Peyer's patch (tissue), 4 donors: ENCODE results near the gene MBTPS1. TPM values are rescaled to one million over a fixed set of nuclear protein-coding genes. Genes with fewer than 3 reads are reported as not detected.

Experiments used
- DNase-seq, 3 donors: peaks; one replicate each; pipeline ENCODE4 v3.0.0-alpha.2; 2017 to 2019
- H3K27ac ChIP-seq, 4 donors: fragments of 200-600 bp; sonication (generic); one replicate each; pipeline ENCODE4 v1.5.1; 2016 to 2019
- H3K27me3 ChIP-seq, 2 donors: fragments of 200-600 bp; sonication (generic); one replicate each; pipeline ENCODE4 v1.5.1; 2019
- H3K36me3 ChIP-seq, 3 donors: fragments of 200-600 bp; sonication (generic); one replicate each; pipeline ENCODE4 v1.5.1; 2016 to 2019
- H3K4me1 ChIP-seq, 4 donors: fragments of 200-600 bp; sonication (generic); one replicate each; pipeline ENCODE4 v1.5.1; 2016 to 2019
- H3K4me3 ChIP-seq, 4 donors: fragments of 200-600 bp; sonication (generic); 1 replicate in 3 of 4; 2 replicates in 1 of 4; pipeline ENCODE4 v1.5.1; 2016 to 2019; ENCODE audit warnings: mild to moderate bottlenecking in 1 of 4
- H3K9me3 ChIP-seq, 4 donors: fragments of 200-600 bp; sonication (generic); one replicate each; pipeline ENCODE4 v1.5.1; 2016 to 2019; ENCODE audit warnings: mild to moderate bottlenecking in 1 of 4
- POLR2A ChIP-seq, 2 donors: fragments of 450-650 bp; IDR thresholded peaks; one replicate each; pipeline ENCODE4 v1.5.1; 2017; ENCODE audit warnings: antibody characterized with exemption in 2 of 2, mild to moderate bottlenecking in 2 of 2, moderate library complexity in 2 of 2
- total RNA-seq, 4 donors: library from RNA; depleted of rRNA; stranded (reverse); fragments of >200 nt; gene quantifications; one replicate each; pipeline ENCODE4 v1.1.0, GENCODE V29; 2016
- TF ChIP-seq, protein P1 (sequence below), 6 experiments: fragments of 450-650 bp in 4 of 6; fragments of 200-600 bp in 2 of 6; sonication (generic) in 1 of 6; IDR thresholded peaks; one replicate each; pipeline ENCODE4 v1.5.1; 2017 to 2019; ENCODE audit warnings: antibody characterized with exemption in 6 of 6, mild to moderate bottlenecking in 3 of 6, moderate library complexity in 1 of 6

The MBTPS1 gene
- total RNA-seq, 4 donors from 2014 or later, result 79.0 to 104 (median 91.7) TPM

DNA sequence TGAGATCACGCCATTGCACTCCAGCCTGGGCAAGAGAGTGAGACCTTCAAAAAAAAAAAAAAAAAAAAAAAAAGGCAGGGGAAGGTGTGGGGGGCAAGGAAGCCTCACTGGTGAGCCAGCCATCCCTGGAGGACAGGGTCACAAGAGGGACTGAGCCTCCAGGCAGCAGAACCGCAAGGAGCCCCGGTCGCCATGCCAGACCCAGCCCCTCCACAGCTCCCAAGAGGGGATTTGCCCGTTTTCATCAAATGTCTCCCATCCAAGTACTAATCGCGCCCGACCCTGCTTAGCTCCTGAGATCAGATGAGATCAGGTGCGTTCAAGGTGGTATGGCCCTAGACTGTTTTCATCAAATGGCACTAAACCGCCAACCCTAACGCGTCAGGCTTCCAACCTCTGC, 77.0 kb downstream of the MBTPS1 start:
- H3K27ac ChIP-seq, result no peak overlapping the region
- H3K36me3 ChIP-seq, result no peaks in the 10 kb centered on the region
- DNase-seq, result no peak
- TF ChIP-seq, protein P1, sequence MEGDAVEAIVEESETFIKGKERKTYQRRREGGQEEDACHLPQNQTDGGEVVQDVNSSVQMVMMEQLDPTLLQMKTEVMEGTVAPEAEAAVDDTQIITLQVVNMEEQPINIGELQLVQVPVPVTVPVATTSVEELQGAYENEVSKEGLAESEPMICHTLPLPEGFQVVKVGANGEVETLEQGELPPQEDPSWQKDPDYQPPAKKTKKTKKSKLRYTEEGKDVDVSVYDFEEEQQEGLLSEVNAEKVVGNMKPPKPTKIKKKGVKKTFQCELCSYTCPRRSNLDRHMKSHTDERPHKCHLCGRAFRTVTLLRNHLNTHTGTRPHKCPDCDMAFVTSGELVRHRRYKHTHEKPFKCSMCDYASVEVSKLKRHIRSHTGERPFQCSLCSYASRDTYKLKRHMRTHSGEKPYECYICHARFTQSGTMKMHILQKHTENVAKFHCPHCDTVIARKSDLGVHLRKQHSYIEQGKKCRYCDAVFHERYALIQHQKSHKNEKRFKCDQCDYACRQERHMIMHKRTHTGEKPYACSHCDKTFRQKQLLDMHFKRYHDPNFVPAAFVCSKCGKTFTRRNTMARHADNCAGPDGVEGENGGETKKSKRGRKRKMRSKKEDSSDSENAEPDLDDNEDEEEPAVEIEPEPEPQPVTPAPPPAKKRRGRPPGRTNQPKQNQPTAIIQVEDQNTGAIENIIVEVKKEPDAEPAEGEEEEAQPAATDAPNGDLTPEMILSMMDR (IDR thresholded peaks at IDR 0.05), result no peak
- TF ChIP-seq POLR2A (IDR thresholded peaks at IDR 0.05), result no peak
- H3K27me3 ChIP-seq, result no peaks in the 10 kb centered on the region
- no peaks in the 10 kb centered on the region for H3K9me3 ChIP-seq
- H3K4me1 ChIP-seq, result no peaks in the 10 kb centered on the region
- H3K4me3 ChIP-seq, result no peak overlapping the region

DNA sequence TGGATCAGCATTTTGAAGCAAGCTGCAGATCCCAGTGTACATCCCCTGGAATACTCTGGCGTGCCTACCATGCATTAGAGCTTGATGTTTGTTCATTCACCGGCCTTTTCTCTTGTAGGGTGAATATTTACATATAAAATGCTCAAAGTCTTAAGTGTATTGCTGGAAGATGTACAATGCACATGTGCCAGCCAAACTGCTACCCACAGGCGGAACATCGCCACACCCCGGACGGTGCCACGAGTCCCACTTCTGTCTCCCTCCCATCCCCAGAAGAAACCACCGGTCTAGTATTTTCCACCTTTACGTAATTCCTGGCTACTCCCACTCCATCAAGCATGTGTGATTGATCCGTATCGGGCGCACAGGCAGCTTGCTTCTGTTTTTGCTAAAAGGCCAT, 78.3 kb downstream of the MBTPS1 start:
- Histone ChIP-seq H3K36me3 (no peaks in the 10 kb centered on the region), H3K4me1 (no peaks in the 10 kb centered on the region)

DNA sequence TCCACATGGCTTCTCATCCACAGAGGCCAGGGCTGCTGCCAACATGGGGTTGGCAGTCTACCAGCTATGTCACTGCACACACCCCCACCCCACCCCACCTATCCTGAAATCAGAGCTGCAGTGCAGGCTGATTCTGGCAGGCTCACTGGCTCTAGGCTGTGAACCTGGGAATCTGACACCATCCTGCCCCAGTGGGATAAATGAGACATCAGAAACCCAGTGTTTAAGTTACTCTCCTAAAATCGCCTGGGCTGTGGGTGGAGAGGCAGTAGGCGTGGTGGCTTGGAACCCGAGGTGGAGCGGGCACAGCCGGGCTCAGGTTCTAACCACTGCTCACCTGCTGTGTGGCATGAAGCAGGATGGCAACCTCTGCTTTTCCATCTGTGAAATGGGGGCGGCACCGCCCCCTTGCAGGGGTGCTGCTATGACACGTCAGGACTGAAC, 79.7 kb downstream of the MBTPS1 start:
- Histone ChIP-seq H3K9me3 (no peaks in the 10 kb centered on the region), H3K4me3 (no peak overlapping the region), H3K4me1 (no peaks in the 10 kb centered on the region), H3K27me3 (no peaks in the 10 kb centered on the region), H3K27ac (no peak overlapping the region), H3K36me3 (no peaks in the 10 kb centered on the region)
- no peak for DNase-seq
- no peak for TF ChIP-seq POLR2A (IDR thresholded peaks at IDR 0.05)
- TF ChIP-seq, protein P1 (IDR thresholded peaks at IDR 0.05), result no peak

More for the DNA sequence above, 78.3 kb downstream of the MBTPS1 start:
- no peaks in the 10 kb centered on the region for H3K27me3 ChIP-seq
- no peaks in the 10 kb centered on the region for H3K9me3 ChIP-seq
- H3K4me3 ChIP-seq, result no peak overlapping the region
- no peak for DNase-seq
- H3K27ac ChIP-seq, result no peak overlapping the region
- TF ChIP-seq POLR2A (IDR thresholded peaks at IDR 0.05), result no peak
- TF ChIP-seq, protein P1 (IDR thresholded peaks at IDR 0.05), result no peak

DNA sequence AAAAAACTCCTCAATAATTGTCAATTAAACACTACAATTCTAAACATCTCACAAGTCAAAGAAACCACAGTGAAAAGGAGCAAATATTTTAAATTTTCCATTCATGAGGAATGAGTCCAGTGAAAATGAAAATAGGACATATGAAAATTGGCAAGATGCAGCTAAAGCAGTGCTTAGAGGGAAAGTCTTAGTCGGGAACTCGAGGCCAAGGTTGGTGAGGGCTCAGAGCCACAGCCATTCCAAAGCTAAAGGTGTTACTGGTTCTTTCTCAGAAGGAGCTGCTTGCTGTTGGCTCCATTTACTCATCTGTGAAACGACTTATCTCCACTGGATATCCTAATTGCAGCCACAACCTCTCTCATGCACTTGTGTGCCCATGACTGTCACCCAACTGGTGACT, 80.6 kb downstream of the MBTPS1 start:
- TF ChIP-seq, protein P1 (IDR thresholded peaks at IDR 0.05), result no peak
- no peak for TF ChIP-seq POLR2A (IDR thresholded peaks at IDR 0.05)
- H3K36me3 ChIP-seq, result no peaks in the 10 kb centered on the region
- no peak for DNase-seq

DNA sequence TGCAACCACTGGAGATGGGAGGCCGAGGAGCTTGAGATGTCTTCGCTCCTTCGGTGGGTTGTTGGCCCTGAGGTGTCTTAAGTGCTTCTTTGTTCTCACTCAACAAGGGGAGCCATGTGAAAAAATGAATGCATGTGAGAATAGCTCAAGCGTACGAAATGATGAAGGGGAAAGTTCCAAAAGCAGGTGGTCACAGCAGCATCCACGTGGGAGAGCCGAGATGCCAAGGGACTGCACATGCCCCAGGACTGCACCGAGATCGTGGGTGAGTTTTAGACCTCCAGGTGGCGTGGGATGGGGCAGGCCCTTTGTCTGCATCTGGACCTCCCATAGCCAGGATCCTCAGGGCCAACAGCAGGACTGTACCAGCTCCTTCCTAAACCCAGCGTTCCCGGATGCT, 82.2 kb downstream of the MBTPS1 start:
- Histone ChIP-seq H3K4me3 (no peak overlapping the region), H3K4me1 (no peaks in the 10 kb centered on the region), H3K27me3 (no peaks in the 10 kb centered on the region), H3K9me3 (no peaks in the 10 kb centered on the region), H3K36me3 (no peaks in the 10 kb centered on the region), H3K27ac (no peak overlapping the region)
- TF ChIP-seq, protein P1 (IDR thresholded peaks at IDR 0.05), result no peak
- no peak for TF ChIP-seq POLR2A (IDR thresholded peaks at IDR 0.05)
- no peak for DNase-seq

More for the DNA sequence above, 80.6 kb downstream of the MBTPS1 start:
- Histone ChIP-seq H3K9me3 (no peaks in the 10 kb centered on the region), H3K27ac (no peak overlapping the region), H3K4me1 (no peaks in the 10 kb centered on the region), H3K4me3 (no peak overlapping the region), H3K27me3 (no peaks in the 10 kb centered on the region)
